ENCODE data around the gene LRFN2. TPM values are rescaled to one million over a fixed set of nuclear protein-coding genes. Genes with fewer than 3 reads are reported as not detected.

LRFN2 gene
- polyA plus RNA-seq, 1 donor (not counting 4 experiments of a cell fraction or from before 2014, with no cell fraction given), result not detected

DNA sequence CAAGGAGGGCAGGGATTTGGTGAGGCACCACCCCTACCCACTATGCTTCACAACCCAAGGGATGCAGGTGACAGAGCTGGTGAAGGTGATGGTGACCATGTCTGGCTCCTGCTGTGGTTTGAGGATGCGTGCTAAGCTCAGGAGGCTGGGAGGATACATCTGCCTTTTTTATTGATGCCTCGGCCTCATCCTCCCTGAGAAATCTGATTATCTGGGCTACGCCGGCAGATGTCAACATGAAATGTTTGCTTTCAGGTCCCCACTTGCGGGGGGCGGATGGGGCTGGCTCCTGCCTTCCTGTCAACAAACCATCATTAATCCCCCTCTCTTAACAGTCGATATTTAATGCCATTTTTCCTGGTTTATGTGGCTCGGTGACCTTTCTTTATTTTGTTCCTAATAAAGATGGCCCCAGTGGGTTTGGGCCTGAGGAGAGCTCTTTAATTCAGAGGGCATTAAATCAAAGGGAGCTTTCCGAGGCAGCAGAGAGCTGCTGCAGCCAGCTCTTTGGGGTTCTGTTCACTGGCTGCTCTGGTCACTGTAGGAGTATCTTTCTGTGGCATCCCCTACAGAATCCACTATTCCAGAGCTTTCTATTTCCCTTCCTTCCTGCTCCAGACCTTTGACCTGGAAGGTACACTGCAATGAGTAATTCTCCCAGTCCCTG is 33.5 kb upstream of the LRFN2 start:
- Histone ChIP-seq H3K4me1 (ENCODE audit: control insufficient read depth, extremely low read depth, insufficient read depth, low read length) (no peaks in the 10 kb centered on the region), H3K79me2 (ENCODE audit: control insufficient read depth, insufficient read depth, low read length) (no peaks in the 10 kb centered on the region), H3K4me3 (ENCODE audit: control insufficient read depth in 2 of 3, extremely low read depth in 1 of 3, insufficient read depth in 2 of 3, low read depth in 1 of 3, low read length in 3 of 3) (no peak overlapping the region), H4K20me1 (ENCODE audit: control insufficient read depth, extremely low read depth, insufficient read depth, low read length) (no peaks in the 10 kb centered on the region), H3K36me3 (ENCODE audit: control insufficient read depth in 2 of 2, extremely low read depth in 1 of 2, insufficient read depth in 2 of 2, low read length in 2 of 2) (no peaks in the 10 kb centered on the region), H3K27me3 (ENCODE audit: control insufficient read depth, extremely low read depth, insufficient read depth, low read length) (peaks cover 7% of the 10 kb centered on the region), H3K9me1 (ENCODE audit: control insufficient read depth, extremely low read depth, insufficient read depth, low read length) (no peaks in the 10 kb centered on the region), H2AFZ (ENCODE audit: control insufficient read depth, low read length) (no peak overlapping the region), H3K9ac (ENCODE audit: control insufficient read depth, extremely low read depth, insufficient read depth, low read length) (no peak overlapping the region), H3K9me3 (ENCODE audit: control insufficient read depth, low read depth, low read length) (no peaks in the 10 kb centered on the region), H3K27ac (ENCODE audit: control insufficient read depth, insufficient read depth, low read length) (no peak overlapping the region), H3K4me2 (ENCODE audit: control insufficient read depth, extremely low read depth, insufficient read depth, low read depth, low read length) (no peak overlapping the region)
- DNase-seq (ENCODE audit: low read depth, low spot score) (no peak), FAIRE-seq (no peak)
- dilution Hi-C loops (cut with MboI; ENCODE audit: extremely low pct_ligation_motif_present, low sequenced_read_pairs), result no loop called here
- TF ChIP-seq CTCF (optimal IDR thresholded peaks at IDR 0.05 in 1 of 3, IDR thresholded peaks at IDR 0.05 in 1 of 3, conservative IDR thresholded peaks at IDR 0.05 in 1 of 3; ENCODE audit: extremely low read depth in 1 of 3, insufficient read depth in 2 of 3, low read length in 3 of 3) (no peak), EZH2 (IDR thresholded peaks at IDR 0.05; ENCODE audit: low read length) (no peak)

DNA sequence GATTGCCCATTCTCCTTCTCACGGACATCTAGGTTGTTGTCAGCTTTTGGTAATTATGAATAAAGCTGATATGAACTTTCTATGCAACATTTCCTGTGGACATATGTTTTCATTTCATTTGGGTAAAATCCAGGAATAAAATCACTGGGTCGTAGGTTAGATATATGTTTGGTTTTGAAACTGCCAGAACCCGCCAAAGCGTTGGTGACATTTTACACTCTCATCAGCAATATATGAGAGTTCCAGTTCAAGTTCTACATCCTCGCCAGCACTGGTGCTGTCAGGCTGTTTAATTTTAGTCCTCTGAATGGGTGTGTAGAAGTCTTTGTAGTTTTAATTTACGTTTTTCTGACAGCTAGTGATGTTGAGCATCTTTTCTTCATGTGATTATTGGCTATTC is 27.5 kb upstream of the LRFN2 start:
- H3K4me1 ChIP-seq (ENCODE audit: control insufficient read depth, extremely low read depth, insufficient read depth, low read length), result no peaks in the 10 kb centered on the region
- FAIRE-seq (no peak), DNase-seq (ENCODE audit: low read depth, low spot score) (no peak)
- no peak overlapping the region for H3K4me2 ChIP-seq (ENCODE audit: control insufficient read depth, extremely low read depth, insufficient read depth, low read depth, low read length)
- no peak overlapping the region for H2AFZ ChIP-seq (ENCODE audit: control insufficient read depth, low read length)
- H3K4me3 ChIP-seq (ENCODE audit: control insufficient read depth in 2 of 3, extremely low read depth in 1 of 3, insufficient read depth in 2 of 3, low read depth in 1 of 3, low read length in 3 of 3), result no peak overlapping the region
- H3K27ac ChIP-seq (ENCODE audit: control insufficient read depth, insufficient read depth, low read length), result no peak overlapping the region
- TF ChIP-seq EZH2 (IDR thresholded peaks at IDR 0.05; ENCODE audit: low read length), result no peak
- no peaks in the 10 kb centered on the region for H3K79me2 ChIP-seq (ENCODE audit: control insufficient read depth, insufficient read depth, low read length)
- H3K9me1 ChIP-seq (ENCODE audit: control insufficient read depth, extremely low read depth, insufficient read depth, low read length), result no peaks in the 10 kb centered on the region
- peaks cover 3% of the 10 kb centered on the region for H3K27me3 ChIP-seq (ENCODE audit: control insufficient read depth, extremely low read depth, insufficient read depth, low read length)
- H3K9ac ChIP-seq (ENCODE audit: control insufficient read depth, extremely low read depth, insufficient read depth, low read length), result no peak overlapping the region
- H3K36me3 ChIP-seq (ENCODE audit: control insufficient read depth in 2 of 2, extremely low read depth in 1 of 2, insufficient read depth in 2 of 2, low read length in 2 of 2), result no peaks in the 10 kb centered on the region
- no peaks in the 10 kb centered on the region for H3K9me3 ChIP-seq (ENCODE audit: control insufficient read depth, low read depth, low read length)
- dilution Hi-C loops (cut with MboI; ENCODE audit: extremely low pct_ligation_motif_present, low sequenced_read_pairs), result loop anchor here (5.0 kb wide), 1 partner anchor 48 kb away; no protein-coding TSS in a partner anchor
- no peaks in the 10 kb centered on the region for H4K20me1 ChIP-seq (ENCODE audit: control insufficient read depth, extremely low read depth, insufficient read depth, low read length)

DNA sequence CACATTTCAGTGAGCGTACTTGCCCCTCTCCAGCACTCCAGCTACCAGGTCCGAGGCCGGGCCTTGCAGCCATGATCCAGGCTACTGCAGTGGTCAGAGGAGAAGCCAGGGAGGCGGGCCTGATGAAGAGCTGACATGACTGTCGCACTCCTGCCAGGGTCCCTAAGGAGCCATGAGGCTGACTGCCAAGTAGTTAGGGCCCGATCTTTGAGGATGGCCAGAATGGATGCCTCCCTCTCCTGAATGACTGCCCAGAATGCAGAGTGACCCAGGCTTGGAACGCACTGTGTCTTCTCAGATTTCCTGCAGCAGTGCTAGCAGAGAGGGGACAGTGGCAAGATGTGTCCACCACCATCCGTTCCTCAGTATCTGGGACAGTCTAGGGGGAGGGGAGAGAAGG is 24.7 kb upstream of the LRFN2 start:
- Histone ChIP-seq H3K4me1 (ENCODE audit: control insufficient read depth, extremely low read depth, insufficient read depth, low read length) (no peaks in the 10 kb centered on the region), H2AFZ (ENCODE audit: control insufficient read depth, low read length) (no peak overlapping the region), H3K9ac (ENCODE audit: control insufficient read depth, extremely low read depth, insufficient read depth, low read length) (no peak overlapping the region), H3K9me3 (ENCODE audit: control insufficient read depth, low read depth, low read length) (no peaks in the 10 kb centered on the region), H3K79me2 (ENCODE audit: control insufficient read depth, insufficient read depth, low read length) (no peaks in the 10 kb centered on the region), H3K27me3 (ENCODE audit: control insufficient read depth, extremely low read depth, insufficient read depth, low read length) (no peaks in the 10 kb centered on the region), H3K9me1 (ENCODE audit: control insufficient read depth, extremely low read depth, insufficient read depth, low read length) (no peaks in the 10 kb centered on the region), H3K4me3 (ENCODE audit: control insufficient read depth in 2 of 3, extremely low read depth in 1 of 3, insufficient read depth in 2 of 3, low read depth in 1 of 3, low read length in 3 of 3) (no peak overlapping the region), H3K27ac (ENCODE audit: control insufficient read depth, insufficient read depth, low read length) (no peak overlapping the region), H3K36me3 (ENCODE audit: control insufficient read depth in 2 of 2, extremely low read depth in 1 of 2, insufficient read depth in 2 of 2, low read length in 2 of 2) (no peaks in the 10 kb centered on the region), H4K20me1 (ENCODE audit: control insufficient read depth, extremely low read depth, insufficient read depth, low read length) (no peaks in the 10 kb centered on the region), H3K4me2 (ENCODE audit: control insufficient read depth, extremely low read depth, insufficient read depth, low read depth, low read length) (no peak overlapping the region)
- no peak for FAIRE-seq
- dilution Hi-C loops (cut with MboI; ENCODE audit: extremely low pct_ligation_motif_present, low sequenced_read_pairs), result loop anchor here (5.0 kb wide), 1 partner anchor 50 kb away; no protein-coding TSS in a partner anchor
- DNase-seq (ENCODE audit: low read depth, low spot score), result no peak
- TF ChIP-seq EZH2 (IDR thresholded peaks at IDR 0.05; ENCODE audit: low read length) (no peak), CTCF (optimal IDR thresholded peaks at IDR 0.05 in 1 of 3, IDR thresholded peaks at IDR 0.05 in 1 of 3, conservative IDR thresholded peaks at IDR 0.05 in 1 of 3; ENCODE audit: extremely low read depth in 1 of 3, insufficient read depth in 2 of 3, low read length in 3 of 3) (no peak)
